Measurements from ENCODE around the gene FBXL7. TPM values are rescaled to one million over a fixed set of nuclear protein-coding genes. Genes with fewer than 3 reads are reported as not detected.

Gene FBXL7
- total RNA-seq, 1 donor from 2014 or later = 21.6 TPM

DNA sequence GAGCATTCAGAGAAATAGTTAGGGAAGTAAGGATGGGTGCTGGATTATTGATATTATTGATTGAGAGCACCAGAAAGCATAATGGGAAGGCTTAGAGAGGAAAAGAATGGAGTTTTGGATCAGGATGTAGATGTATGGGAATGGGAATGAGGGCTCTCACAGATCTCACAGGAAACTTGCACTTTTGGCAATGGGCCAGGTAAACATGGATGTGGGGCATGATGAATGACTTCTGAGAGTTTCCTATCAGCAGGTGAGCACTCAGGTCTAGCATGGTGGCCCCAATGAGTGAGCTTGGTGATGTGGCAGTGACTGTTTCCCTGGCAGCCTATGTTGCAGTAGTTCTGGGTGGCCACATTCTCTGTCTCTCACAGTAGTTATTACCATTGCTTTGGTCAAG is 283.8 kb downstream of the FBXL7 start:
- ATAC-seq = no peak
- DNase-seq = no peak
- intact Hi-C loops (cut with micrococcal nuclease) = no loop called here

DNA sequence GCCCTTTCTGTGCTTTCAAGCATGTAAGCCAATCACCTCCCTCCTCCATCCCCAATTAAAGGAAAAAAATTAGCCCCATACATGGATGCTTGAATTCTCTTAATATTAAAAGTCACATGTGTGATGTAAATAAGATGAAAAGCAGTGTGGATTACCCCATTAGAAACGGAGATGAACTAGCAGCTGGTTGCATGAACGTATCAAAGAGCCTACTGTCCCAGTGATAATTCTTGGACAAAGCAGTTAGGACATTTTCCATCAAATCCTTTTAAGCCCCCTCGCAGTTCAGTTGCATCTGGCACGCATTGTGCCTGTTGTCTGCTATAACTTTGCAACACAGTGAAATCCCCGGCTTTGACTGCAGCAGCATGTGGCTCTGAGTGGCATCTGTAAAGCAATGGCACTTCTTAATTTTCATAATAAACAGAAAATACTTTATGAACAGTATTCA is 285.6 kb downstream of the FBXL7 start:
- intact Hi-C loops (cut with micrococcal nuclease) = no loop called here
- DNase-seq (no peak), ATAC-seq (no peak)

DNA sequence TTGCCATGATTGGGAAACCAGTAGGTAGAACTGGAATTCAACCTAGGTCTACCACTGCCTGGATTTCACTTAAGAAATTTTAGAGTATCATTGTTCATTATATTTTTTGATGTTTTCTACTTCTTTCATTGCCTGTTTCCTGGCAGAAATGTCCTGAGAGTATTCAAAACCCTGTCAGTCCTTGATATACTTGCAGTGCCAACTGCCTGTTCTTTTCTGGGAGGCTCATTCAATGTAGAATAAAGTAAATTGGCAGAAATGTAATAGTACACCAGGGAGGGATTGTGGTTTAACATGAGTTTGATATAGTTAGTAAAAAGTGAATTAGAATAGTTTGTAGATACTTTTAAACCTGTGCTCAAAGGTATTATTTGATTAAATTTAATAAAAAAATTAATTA is 286.3 kb downstream of the FBXL7 start:
- ATAC-seq = no peak
- intact Hi-C loops (cut with micrococcal nuclease) = no loop called here
- DNase-seq = no peak

DNA sequence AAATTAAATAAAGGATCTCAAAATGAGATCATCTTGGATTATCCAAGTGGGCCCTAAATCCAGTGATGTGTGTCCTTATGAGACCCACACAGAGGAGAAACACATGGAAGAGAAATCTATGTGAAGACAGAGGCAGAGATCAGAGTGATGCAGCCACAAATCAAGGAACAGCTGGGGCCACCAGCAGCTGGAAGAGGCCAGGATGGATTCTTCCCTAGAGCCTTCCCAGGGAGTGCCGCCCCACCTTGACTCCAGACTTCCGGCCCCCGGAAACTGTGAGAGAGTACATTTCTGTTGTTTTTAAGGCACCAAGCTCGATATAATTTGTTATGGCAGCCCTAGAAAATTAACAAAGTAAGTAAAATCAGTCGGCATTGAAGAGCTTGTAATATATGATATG is 286.9 kb downstream of the FBXL7 start:
- intact Hi-C loops (cut with micrococcal nuclease) = no loop called here
- DNase-seq (peak; percentile 43), ATAC-seq (peak; percentile 72)

DNA sequence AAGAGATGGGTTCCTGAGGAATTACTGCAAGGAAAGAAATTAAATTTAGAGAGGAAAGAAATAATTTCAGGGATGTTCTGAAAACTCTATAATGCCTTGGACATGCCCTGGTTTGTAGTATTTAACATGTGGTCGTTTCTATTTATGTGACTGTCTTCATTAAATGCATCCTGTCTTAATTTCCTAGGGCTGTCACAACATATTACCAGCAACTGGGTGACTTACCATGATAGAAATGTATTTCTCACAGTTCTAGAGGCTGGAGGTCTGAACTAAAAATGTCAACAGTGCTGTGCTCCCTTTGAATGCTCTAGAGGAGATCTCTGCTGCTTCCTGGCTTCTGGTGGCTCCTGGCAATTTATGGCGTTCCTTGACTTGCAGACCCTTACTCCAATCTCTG is 287.7 kb downstream of the FBXL7 start:
- DNase-seq (no peak), ATAC-seq (no peak)
- intact Hi-C loops (cut with micrococcal nuclease) = no loop called here

DNA sequence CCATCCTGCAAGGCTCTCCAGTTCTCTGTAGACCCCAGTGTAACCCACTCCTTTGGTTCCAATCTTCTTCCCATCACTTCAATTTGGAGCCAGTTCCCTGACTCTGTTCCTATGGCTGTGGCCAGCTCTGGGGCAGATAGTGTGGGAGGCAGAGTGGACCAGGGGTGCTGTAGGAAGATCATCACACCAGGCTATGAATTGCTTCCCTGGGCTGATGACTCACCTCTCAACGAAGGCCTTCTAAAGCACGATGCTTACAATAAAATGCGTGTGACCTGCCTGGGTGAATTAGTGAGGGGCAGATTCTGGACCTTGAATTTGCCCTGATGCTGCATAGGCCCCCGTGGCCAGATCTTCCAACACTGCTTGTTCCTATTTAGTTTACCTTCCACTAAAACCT is 289.7 kb downstream of the FBXL7 start:
- no peak for DNase-seq
- ATAC-seq = no peak
- intact Hi-C loops (cut with micrococcal nuclease) = loop anchor here (10.0 kb wide), 1 partner anchor 285 kb away; the partner anchor contains the start of gene FBXL7

DNA sequence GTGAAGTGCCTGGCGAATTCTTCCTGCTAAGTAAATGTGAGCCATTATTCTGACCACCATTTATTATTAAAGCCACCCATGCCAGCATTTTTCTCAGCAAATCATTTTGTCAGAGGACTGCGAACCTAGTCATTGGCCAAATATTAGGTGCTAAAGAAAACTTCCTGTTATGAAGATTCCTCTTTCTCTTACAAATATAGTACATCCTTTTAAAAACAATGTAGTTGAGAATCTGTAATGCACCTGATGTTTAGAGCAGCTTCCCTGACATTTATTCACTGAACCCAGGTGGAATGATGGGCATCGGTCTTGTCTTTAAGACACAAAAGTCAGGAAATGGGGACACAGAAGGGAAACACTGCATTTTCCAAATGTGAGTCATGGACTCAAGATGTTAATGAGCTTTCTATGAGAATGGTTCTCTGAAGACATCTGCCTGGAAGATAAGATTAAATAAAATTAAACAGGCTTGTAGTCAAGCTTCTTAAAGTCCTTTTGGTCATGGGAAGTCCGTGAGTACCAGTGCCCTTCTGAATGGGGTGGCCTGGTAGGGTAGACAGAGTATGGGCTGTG is 290.6 kb downstream of the FBXL7 start:
- DNase-seq (no peak), ATAC-seq (no peak)
- intact Hi-C loops (cut with micrococcal nuclease) = loop anchor here (10.0 kb wide), 1 partner anchor 286 kb away; the partner anchor contains the start of gene FBXL7

DNA sequence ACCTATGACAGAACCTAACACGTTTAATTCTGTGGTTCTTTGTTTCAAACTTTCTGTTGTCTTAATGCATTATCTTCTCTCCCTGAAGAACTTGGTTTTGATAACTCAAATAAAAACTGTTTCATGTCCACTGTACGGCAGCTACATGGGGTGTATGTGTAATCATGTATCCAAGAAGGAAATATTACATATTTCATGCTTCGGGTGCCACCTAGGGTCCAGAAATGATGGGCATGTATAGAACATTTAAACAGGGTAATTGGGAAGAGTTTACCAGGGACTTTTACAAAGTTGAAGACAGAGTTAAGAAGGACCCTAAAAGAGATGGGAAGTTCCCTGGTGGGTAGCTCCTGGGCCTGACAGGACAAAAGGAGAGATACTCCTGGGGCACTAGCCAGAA is 291.3 kb downstream of the FBXL7 start:
- DNase-seq = no peak
- intact Hi-C loops (cut with micrococcal nuclease) = loop anchor here (10.0 kb wide), 1 partner anchor 286 kb away; the partner anchor contains the start of gene FBXL7
- ATAC-seq = no peak

DNA sequence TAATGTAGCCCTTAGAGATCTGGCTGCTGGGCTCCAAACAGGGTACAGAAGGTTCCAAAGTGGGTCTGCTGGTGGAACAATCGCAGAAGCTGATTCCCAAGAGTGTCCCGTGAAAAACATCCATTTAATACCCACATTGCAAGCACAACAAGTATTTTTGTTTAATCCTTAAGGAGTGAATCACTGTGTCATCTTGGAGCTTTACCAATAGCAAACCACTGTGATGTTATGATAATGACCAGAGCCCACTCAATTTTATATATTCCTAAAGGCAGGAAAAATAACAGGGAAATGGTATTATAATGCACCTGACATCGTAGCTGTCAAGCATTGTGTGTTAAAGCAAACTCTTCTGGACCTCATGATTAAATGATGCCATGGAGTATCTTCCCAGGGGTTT is 291.9 kb downstream of the FBXL7 start:
- no peak for DNase-seq
- no peak for ATAC-seq
- intact Hi-C loops (cut with micrococcal nuclease) = loop anchor here (10.0 kb wide), 1 partner anchor 287 kb away; the partner anchor contains the start of gene FBXL7

DNA sequence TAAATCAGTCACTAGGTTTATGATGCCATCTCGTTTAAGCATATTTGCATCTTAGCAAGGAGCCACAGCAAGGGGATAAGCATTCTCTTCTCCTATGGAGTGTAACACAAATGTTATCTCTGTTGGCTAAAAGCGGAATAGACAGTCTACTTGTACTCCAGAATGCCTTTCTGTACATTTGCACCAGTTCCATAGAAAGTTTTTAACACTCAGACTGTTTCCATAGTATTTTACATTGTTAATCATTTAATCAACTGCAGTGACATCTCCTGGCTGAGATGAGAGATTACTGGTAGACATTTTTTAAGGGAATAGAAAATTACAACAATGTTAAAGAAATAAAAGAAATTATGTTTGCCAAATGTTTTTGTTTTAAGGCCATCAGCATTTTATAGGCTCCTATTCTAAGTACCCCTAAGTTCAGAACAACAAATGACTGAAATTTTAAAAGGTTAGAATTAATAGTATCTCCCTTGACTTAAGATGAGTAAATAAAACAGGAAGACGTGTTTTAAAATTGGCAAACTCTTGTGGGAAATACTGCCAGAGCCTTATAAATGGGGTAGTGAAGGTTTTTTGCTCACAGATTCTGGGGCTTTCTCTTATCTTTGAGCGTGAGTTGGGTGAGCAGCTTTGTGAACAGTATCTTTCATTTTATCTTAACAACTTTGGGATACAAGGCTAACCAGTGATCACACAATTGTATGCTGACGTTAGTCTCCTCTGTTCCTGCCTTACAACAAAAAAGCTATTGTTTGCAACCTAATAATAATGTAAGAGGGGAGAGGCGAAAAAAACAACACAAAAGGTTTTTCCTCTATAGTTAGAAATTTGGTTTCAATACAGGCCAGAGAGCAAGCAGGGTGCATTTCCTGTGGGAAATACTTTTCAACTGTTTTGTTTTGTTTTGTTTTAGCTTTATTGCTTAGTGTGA is 294.3 kb downstream of the FBXL7 start:
- ATAC-seq (no peak), DNase-seq (no peak)
- intact Hi-C loops (cut with micrococcal nuclease) = loop anchor here (10.0 kb wide), 1 partner anchor 290 kb away; the partner anchor contains the start of gene FBXL7

DNA sequence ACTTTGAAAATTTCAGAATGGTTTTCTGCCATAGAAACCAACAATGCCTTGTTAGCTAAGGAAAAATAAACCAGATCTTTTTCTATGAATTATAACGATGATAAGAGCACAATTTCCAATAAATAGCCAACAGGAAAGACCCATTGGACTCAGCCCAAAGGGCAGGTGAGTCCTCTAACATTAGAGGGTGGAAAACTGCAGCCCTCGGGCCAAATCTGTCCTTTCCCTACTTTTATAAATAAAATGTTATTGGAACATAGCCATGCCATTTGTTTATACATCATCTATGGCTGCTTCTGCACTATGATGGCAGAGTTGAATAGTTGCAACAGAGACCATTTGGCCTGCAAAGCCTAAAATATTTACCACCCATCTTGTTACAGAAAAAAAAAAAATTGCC is 296.1 kb downstream of the FBXL7 start:
- ATAC-seq (no peak), DNase-seq (no peak)
- intact Hi-C loops (cut with micrococcal nuclease) = loop anchor here (10.0 kb wide), 1 partner anchor 291 kb away; the partner anchor contains the start of gene FBXL7

DNA sequence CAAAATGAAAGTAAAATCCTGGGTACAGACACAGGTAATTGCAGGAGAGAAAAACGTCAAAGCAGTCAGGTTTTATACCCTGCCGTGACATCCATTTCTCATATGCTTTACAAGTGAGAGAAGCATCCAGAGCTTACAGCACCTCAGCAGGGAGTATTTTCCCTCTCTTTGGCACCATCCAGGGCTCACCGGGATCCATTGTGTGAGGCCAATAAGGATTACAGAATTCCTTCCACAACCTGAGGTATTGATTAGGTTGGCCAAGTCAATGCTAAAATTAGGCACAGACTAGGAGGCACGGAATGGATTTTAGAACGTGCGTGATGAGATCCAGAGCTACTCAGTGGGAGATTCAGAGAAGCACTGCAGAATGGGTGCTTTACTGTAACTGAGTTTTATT is 296.6 kb downstream of the FBXL7 start:
- ATAC-seq = no peak
- no peak for DNase-seq
- intact Hi-C loops (cut with micrococcal nuclease) = loop anchor here (10.0 kb wide), 1 partner anchor 292 kb away; the partner anchor contains the start of gene FBXL7

DNA sequence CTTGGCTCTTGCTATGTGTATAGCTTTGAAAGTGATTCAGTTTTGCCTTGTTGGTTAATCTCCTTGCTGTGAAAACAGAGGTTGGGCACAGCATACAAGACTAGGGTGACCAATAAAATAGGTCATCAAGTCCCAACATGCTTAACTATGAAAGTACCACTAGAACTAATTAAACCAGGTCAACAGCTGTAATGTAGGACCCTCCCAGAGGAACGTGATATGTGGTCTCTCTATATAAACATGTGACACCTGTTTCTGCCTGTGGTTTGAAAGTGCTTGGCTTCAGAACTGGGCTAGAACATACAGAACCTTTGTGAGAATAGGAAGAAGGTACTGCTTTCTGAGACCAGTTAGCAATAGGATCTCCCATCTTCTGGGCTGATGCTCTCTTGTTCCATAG is 297.1 kb downstream of the FBXL7 start:
- ATAC-seq = no peak
- intact Hi-C loops (cut with micrococcal nuclease) = loop anchor here (10.0 kb wide), 1 partner anchor 292 kb away; the partner anchor contains the start of gene FBXL7
- no peak for DNase-seq

DNA sequence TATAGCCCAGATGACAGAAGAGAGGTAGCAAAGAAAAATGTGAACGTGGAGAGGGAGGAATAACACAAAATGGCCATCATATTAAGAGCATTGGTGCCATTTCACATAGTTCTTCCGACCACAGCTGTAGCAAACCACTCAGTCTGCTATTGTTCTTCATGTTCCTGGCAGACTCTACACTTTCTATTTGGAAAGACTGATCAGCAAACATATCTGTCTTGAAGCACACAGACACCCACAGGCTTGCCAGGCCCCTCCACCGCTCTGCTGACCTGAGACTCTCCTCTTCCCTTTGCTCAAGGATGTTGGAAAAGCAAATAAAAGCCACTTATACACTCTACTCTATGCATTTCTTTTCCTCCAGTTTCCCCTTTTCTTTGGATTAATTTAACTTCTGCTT is 298.0 kb downstream of the FBXL7 start:
- intact Hi-C loops (cut with micrococcal nuclease) = loop anchor here (10.0 kb wide), 1 partner anchor 293 kb away; the partner anchor contains the start of gene FBXL7

DNA sequence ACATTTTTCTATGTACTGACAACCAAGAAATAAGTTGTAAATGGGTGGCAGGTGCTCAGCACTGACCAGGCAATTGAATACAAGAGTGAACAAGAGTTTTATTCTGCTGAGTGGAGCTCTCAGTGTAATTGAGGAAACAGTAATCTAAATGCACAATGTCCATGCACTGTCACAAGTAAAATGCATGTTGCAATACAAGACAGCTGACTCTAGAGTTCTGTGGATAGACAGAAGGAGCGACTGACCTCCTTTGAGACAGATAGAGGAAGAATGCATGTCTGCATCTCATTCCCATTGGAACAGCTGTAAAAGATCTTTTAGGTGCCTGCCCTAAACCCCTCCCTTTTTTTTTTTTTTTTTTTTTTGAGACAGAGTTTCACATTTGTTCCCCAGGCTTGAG is 299.0 kb downstream of the FBXL7 start:
- DNase-seq (no peak), ATAC-seq (peak; percentile 51)
- intact Hi-C loops (cut with micrococcal nuclease) = loop anchor here (10.0 kb wide), 1 partner anchor 294 kb away; the partner anchor contains the start of gene FBXL7

More for the DNA sequence above, 298.0 kb downstream of the FBXL7 start:
- DNase-seq (peak; percentile 48), ATAC-seq (peak; percentile 86)

DNA sequence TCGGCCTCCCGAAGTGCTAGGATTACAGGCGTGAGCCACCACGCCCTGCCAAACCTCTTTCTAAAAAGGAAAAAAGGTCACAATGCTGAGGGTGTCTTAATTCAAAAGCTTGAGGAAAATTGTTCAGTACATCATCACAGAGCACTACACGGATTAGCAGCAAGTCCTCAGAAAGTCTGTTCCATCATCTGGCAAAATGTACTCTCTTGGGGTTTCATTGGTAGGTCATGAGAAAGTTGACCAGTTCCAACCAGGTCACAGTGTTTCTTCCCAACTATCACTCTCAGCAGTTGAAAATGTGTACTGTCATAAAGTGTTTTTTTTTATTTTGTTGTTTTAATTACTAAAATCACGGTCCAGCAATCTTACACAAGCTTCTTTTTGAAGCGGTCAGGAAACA is 299.6 kb downstream of the FBXL7 start:
- ATAC-seq (peak; percentile 60), DNase-seq (no peak)
- intact Hi-C loops (cut with micrococcal nuclease) = loop anchor here (10.0 kb wide), 1 partner anchor 295 kb away; the partner anchor contains the start of gene FBXL7

DNA sequence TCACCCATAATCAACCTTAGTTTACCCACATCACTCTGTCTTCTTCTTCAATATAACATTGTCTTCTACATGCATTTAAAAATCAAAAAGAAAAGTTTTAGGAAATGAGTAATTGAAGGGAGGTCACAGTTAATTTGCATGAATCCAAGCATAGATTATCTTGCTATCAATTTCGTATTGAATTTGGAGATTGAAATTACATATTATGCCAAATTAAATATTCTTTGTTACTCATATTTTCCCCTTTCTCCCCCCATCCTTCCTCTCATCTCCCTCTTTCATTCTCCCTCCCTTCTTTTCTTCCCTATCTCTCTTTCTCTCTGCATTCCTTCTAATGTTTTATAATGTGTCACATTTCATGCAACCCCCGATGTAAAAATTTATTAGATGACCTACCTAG is 303.3 kb downstream of the FBXL7 start:
- ATAC-seq (no peak), DNase-seq (no peak)
- intact Hi-C loops (cut with micrococcal nuclease) = no loop called here

DNA sequence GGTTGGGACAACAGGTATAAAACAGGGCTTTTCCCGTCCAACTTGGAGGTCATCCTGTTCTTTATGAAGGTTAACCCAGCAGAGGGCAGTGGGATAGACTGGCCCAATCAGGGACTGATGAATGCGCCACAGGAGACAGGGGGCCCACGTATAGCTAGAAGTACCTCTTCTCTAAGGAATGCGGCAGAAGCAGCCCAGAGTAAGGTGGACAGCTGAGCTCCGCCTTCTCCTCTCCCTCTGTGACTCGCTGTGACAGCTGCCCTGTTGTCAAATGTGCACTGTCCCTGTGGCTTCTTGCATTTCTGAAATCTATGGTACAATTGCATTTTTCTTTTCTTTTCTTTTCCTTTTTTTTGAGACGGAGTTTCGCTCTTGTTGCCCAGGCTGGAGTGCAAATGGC is 306.6 kb downstream of the FBXL7 start:
- no peak for ATAC-seq
- intact Hi-C loops (cut with micrococcal nuclease) = no loop called here
- no peak for DNase-seq

DNA sequence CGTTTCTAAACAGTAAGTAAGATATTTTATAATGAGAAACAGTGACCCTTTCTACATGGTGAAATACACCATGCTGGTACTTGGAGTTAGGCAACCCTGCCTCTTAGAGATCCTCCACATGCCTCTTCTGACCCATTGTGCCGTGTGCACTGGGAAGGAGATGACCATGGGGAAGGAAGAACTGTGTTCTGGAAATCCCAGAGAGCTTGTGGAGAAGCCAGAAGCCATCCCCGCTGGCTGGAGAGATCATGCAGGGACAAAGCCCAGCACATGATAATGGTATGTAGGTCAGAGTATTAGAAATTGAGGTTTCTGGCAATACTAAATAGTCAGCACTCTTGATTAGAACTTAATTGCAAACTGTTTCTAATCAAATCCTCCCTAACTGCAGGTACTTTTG is 307.3 kb downstream of the FBXL7 start:
- intact Hi-C loops (cut with micrococcal nuclease) = no loop called here
- DNase-seq (peak; percentile 42), ATAC-seq (peak; percentile 72)

DNA sequence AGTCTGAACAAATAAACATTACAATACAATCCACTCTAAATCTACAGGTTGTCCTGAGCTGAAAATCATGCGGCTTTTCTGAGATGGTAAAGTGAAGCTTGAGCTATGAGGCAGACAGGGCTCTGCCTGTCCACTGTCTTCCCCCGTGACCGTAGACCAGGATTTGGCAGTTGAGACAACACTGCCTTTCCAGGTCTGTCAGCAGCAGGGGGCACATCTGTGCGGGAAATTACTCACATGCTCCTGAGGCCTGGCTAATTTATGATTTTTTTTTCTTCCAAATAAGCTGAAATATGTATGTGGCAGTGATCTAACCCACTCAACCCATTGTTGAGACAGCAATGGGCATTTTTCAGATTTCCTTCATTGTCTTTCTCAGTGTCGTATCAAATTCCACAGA is 307.9 kb downstream of the FBXL7 start:
- ATAC-seq (peak; percentile 95), DNase-seq (peak; percentile 69)
- intact Hi-C loops (cut with micrococcal nuclease) = no loop called here
